Measurements from ENCODE around the gene CA14.

DNA sequence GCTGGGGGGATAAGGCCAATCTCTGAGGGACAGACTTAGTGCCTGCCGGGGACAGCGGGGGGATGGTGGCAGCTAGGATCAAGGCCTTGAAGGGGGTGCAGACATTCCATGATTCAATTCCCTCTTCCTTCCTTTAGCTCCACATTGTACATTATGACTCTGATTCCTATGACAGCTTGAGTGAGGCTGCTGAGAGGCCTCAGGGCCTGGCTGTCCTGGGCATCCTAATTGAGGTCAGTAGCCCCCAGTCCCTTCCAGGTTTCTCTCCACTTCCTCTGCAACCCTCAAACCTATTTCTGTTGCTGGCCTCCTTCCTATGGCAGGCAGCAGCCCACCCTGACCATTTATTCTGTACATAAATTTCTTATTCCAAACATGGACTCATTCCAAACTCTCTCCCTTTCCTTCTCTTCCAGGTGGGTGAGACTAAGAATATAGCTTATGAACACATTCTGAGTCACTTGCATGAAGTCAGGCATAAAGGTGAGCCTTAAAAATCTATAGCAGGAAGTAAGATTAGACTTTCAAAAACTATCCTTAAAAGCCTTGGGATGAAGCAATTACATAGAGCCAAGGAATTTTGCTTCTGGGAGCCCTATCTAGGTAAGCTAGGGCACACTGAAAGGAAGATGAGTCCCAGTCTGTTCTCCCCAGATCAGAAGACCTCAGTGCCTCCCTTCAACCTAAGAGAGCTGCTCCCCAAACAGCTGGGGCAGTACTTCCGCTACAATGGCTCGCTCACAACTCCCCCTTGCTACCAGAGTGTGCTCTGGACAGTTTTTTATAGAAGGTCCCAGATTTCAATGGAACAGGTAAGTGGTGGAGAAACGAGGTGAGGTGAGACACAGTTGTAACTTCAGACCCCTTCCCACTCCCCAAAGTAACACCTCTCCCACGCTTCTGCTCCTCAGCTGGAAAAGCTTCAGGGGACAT, 5.1 kb downstream of the CA14 start:
- TF ChIP-seq POLR2AphosphoS5 (IDR thresholded peaks at IDR 0.05) (no peak), POLR2A (IDR thresholded peaks at IDR 0.05) (no peak)

Data from upper lobe of left lung (tissue), 4 donors.